ENCODE data around the gene FAM184A.

GRCh38 chr6:118980063-118980462 lies 98.4 kb downstream of the FAM184A start:
- no peak for TF ChIP-seq CTCF (IDR thresholded peaks at IDR 0.05)
- no peak for TF ChIP-seq REST (IDR thresholded peaks at IDR 0.05; ENCODE audit: insufficient read depth in 1 of 2, low read depth in 2 of 2, low read length in 1 of 2)
- no peak for TF ChIP-seq POLR2AphosphoS5 (IDR thresholded peaks at IDR 0.05; ENCODE audit: low read depth, low read length)
- no peak for TF ChIP-seq SIN3A (IDR thresholded peaks at IDR 0.05; ENCODE audit: borderline replicate concordance, insufficient read depth, low read depth, low read length)
- no peak for TF ChIP-seq TCF7L2 (IDR thresholded peaks at IDR 0.05; ENCODE audit: low read depth, low read length)
